SW 1271 (cell line): ENCODE measurements around the gene DMXL2.
"Not testable (repeated sequence)": the region's sequence is repeated elsewhere in the genome, so short reads cannot be mapped to it uniquely, and the experiment has no call there.

Experiments used
- DNase-seq, 2 experiments: peaks; one replicate each; lab custom pipeline; 2025; lab: John Stamatoyannopoulos, UW

DMXL2 gene

GRCh38 chr15:51622604-51623370 lies at the start of gene DMXL2:
Gene DMXL2, minus strand, starts transcription at chr15:51622771. Its CDS starts 226 bp downstream, at chr15:51622545.
- peak; percentile 54 to 72 for DNase-seq

GRCh38 chr15:51672155-51672687 lies 49.6 kb upstream of the DMXL2 start:
- no peak for DNase-seq

- no peak for DNase-seq
These were observed 46.8 kb upstream of the DMXL2 start for GRCh38 chr15:51669381-51669780.

- no peak for DNase-seq
These were observed 45.9 kb upstream of the DMXL2 start for GRCh38 chr15:51668446-51668845.

- no peak for DNase-seq
These were observed 44.9 kb upstream of the DMXL2 start for GRCh38 chr15:51667478-51667877.

GRCh38 chr15:51661072-51661471 lies 38.5 kb upstream of the DMXL2 start:
- DNase-seq = no peak

- DNase-seq = no peak
These were observed 36.1 kb upstream of the DMXL2 start for GRCh38 chr15:51658664-51659063.

GRCh38 chr15:51655401-51656057 lies 33.0 kb upstream of the DMXL2 start:
- not testable (repeated sequence) for DNase-seq

- no peak for DNase-seq
These were observed 29.6 kb upstream of the DMXL2 start for GRCh38 chr15:51652084-51652668.

GRCh38 chr15:51649659-51650521 lies 27.3 kb upstream of the DMXL2 start:
- peak in 1 of 2 experiments; percentile 63 for DNase-seq

- not testable (repeated sequence) for DNase-seq
These were observed 26.1 kb upstream of the DMXL2 start for GRCh38 chr15:51648643-51649042.

GRCh38 chr15:51648101-51648500 lies 25.5 kb upstream of the DMXL2 start:
- not testable (repeated sequence) for DNase-seq

- DNase-seq = no peak
These were observed 24.6 kb upstream of the DMXL2 start for GRCh38 chr15:51647128-51647562.

GRCh38 chr15:51642696-51643095 lies 20.1 kb upstream of the DMXL2 start:
- DNase-seq = no peak

GRCh38 chr15:51641490-51642130 lies 19.0 kb upstream of the DMXL2 start:
- no peak for DNase-seq

GRCh38 chr15:51634591-51635198 lies 12.1 kb upstream of the DMXL2 start:
- no peak for DNase-seq

GRCh38 chr15:51629612-51630011 lies 7.0 kb upstream of the DMXL2 start:
- no peak for DNase-seq

- DNase-seq = no peak
These were observed 2.7 kb upstream of the DMXL2 start for GRCh38 chr15:51625236-51625635.

GRCh38 chr15:51624022-51624421 lies 1.5 kb upstream of the DMXL2 start:
- no peak for DNase-seq

GRCh38 chr15:51623386-51623938 lies 891 bp upstream of the DMXL2 start:
- no peak for DNase-seq
